ENCODE measurements around the gene ZNF580.

- no peak for TF ChIP-seq HCFC1 (IDR thresholded peaks at IDR 0.05; ENCODE audit: low read depth, low read length)
- no peak for TF ChIP-seq ZBTB11 (CRISPR knock-in tag; IDR thresholded peaks at IDR 0.05)
- TF ChIP-seq ARID3B (CRISPR knock-in tag; IDR thresholded peaks at IDR 0.05; ENCODE audit: borderline replicate concordance): no peak
- no peak for TF ChIP-seq POLR2A (conservative IDR thresholded peaks at IDR 0.05)
- TF ChIP-seq NFRKB (IDR thresholded peaks at IDR 0.05; ENCODE audit: low read depth): no peak
- TF ChIP-seq KDM1A (IDR thresholded peaks at IDR 0.05): no peak
- no peak for TF ChIP-seq CBX2 (IDR thresholded peaks at IDR 0.05; ENCODE audit: insufficient read depth, low read length, poor library complexity, severe bottlenecking)
- no peak for TF ChIP-seq EZH2 (IDR thresholded peaks at IDR 0.05; ENCODE audit: borderline replicate concordance, low read depth, low read length)
- TF ChIP-seq SMARCA4 (IDR thresholded peaks at IDR 0.05): no peak
- TF ChIP-seq ELK1 (CRISPR knock-in tag; IDR thresholded peaks at IDR 0.05): no peak
- no peak for TF ChIP-seq MYBL2 (IDR thresholded peaks at IDR 0.05; ENCODE audit: low read depth)
- TF ChIP-seq MYBL2 (CRISPR knock-in tag; IDR thresholded peaks at IDR 0.05; ENCODE audit: borderline replicate concordance): no peak
- no peak for TF ChIP-seq CREM (IDR thresholded peaks at IDR 0.05; ENCODE audit: low read depth)
Measured at GRCh38 chr19:55598034-55598433, 42.8 kb upstream of the ZNF580 start.
